Activated CD8-positive, alpha-beta memory T cell treated with anti-CD3 and anti-CD28 coated beads, Interleukin-2, amount 50 U/mL, for 24 hours (primary cell): ENCODE measurements around the gene DAPK2.
"Not testable (repeated sequence)": the region's sequence is repeated elsewhere in the genome, so short reads cannot be mapped to it uniquely, and the experiment has no call there.

Experiments used
- DNase-seq: peaks from one replicate; pipeline ENCODE4 v3.0.0-alpha.2; 2020; ENCODE audit errors: extremely low read depth

Gene DAPK2

DNA sequence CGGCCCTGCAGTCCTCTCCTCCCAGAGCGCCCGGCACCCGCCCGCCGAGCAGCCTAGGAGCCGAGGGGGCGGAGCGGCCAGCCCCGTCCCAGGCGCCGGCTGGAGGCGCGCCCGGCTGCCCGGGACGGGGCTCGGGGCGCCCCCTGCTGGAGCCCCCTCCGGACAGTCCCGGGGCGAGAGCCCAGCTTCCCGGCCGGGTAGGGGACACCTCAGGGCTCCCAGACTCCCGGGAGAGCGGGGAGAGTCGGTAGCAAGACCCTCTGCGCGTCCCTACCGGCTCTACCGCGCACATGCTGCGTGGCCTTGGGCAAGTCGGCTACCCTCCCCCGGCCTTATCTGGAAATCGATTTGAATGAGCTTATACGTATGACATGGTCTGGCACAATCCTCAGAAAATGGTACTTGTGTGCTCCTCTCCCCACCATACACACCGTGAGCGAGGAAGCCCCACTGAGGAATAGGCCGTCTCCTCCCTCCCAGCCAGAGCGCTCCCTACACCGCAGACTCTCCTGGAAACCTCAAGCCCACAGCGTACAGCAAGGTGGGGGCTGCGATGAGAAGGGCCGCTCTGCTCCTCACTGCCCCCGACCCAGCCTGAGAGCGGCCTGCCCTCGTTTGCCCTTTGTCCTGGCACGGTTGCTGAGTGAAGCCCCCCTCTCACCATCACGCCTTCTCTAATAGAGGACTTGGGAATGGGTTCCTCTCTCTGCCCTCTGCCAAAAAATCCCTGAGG lies at the start of gene DAPK2:
Gene DAPK2, minus strand, starts transcription at position 65 of the 733 bp plus-strand sequence. CDS start 6,224 bp downstream, outside the sequence.
- DNase-seq, result no peak

DNA sequence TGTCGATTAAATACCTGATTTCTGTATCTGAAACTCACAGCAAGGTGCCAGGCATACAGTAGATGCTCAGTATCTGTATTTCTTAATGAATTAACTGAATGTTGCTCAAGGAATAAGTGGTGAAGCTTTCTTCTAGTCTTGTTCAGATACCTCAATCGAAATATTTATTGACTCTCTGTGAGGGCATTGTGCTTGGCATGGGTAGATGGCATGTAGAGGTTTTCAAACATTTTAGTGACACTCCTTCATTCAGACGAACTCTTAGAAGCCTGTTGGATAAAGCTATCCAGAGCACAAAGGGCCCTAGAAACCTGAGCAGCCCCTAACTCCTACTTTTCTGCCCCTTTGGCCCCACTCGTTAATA lies 49.1 kb upstream of the DAPK2 start:
- DNase-seq, result no peak

DNA sequence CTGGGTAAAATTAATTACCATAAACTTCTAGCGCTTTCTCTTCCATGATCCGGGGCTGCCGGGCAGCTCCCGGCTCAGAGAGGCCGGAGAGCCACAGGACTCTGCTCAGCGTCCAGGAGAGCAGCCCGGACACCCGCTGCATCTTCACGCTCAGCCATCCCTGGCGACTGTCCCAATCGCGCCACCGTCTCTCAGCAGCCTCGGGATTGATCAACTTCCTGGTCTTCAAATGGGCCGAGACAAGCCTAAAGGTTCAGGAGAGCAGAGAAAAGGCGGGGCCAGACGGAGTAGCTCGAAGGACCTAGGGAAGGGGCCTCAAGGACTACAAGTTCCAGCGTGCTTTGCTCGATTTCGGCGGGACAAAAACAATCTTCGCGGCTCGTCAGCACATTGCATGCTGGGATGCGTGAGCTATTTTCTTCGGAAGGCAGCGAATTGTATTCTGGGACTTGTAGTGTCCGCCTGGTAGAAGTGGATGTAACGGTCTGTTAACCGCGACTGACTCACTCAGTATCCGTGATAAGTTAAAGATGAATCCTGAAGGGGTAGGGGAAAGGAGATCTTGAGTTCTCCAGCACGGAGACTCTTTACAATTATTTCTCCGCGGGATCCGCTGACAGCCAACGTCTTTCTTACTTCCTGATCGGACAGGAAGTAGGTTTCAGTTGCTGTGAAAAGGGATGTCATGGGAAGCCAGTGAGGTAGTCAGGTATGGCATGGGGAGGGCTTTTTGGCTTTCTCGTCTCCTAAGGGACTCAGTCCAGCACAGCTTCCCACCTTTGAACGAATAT lies 47.5 kb upstream of the DAPK2 start, which contains the start of gene CIAO2A:
Gene CIAO2A, minus strand, starts transcription at position 212 of the 791 bp plus-strand sequence. Its CDS starts 70 bp downstream, at position 142.
- peak; percentile 90 for DNase-seq

DNA sequence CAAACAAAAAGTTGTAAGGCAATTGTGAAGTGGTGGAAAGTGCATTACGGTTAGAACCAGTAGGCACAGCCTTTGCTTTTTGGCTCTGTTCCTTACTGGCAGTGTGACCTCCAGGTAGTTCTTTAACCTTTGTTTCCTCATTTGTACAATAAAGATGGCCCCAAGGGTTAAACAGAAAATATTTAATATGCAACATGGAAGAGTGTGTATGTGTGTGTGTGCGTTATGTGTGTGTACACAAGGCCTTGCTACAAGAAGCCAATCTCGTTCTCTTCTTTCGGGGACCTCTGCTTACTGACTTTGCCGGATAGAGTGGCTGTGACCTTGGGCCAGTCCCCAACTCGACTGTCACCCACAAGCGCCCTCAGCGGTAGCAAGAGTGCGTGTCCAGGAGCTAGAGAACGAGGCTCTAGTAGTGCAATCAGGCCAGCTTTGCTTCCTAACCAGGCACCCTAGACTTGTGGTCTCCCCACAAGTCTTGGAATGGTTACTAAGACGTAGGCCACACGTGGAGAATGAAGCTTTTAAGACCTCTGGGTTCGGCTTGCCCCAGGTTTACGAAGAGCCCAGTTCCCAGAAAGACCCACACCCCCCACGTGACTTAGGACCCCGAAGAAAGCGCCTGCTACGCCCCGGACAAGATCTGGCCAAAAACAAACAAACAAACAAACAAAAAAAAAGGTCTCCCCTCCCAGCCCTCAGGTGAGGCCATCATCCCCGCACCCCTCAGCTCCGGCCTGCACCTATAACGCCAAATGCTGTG lies 46.8 kb upstream of the DAPK2 start:
- DNase-seq, result no peak

DNA sequence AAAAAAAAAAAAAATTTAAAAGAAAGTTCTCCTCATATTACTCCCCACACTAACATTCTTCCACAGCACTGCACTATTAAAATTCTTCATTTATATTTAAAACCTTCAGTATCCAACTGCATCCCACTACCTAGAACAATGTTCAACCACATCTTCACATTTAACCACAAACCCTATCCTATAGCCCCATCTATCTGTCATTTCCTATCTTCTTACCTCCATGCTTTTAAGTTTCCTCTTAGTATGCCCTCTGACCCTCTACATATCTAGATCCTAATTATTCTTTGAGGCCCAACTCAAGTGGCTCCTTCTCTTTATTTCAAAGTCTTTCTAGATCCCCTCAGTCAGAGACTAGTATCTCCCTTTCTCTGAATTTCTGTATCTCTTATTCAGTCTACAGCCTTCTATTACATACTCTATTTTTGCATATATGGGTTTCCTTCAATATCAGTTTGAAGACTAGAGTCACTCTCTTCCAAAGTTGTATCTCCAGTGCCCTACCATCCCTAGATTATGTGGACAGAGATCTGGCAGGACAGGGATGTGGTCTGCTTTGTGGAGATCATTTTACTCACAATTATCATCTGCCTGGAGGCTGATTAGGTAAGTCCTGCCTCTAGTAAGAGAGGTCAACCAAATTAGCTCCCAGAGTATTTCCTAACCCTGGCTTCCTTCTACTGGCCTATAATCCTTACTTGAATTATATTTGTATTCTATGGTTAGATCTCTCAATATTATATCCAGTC lies 46.0 kb upstream of the DAPK2 start:
- no peak for DNase-seq

DNA sequence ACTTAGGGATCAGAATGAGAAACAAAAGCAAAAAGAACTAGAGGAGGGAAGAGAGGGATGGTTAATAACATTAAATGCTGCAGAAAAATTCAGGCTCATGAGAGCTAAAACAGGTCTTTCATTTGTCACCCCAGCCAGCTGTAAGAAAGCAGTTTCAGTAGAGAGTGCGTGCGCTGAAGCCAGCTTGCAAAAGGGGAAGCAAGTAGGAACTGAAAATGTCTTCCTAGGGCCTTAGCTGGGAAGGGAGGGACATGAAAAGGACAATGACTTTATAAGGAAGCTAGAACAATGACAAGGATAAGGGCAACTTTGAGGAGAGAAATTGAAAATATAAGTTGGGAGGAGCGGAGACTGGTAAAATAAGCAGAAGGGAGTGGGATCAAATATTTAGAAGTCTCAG lies 44.2 kb upstream of the DAPK2 start:
- DNase-seq, result no peak

DNA sequence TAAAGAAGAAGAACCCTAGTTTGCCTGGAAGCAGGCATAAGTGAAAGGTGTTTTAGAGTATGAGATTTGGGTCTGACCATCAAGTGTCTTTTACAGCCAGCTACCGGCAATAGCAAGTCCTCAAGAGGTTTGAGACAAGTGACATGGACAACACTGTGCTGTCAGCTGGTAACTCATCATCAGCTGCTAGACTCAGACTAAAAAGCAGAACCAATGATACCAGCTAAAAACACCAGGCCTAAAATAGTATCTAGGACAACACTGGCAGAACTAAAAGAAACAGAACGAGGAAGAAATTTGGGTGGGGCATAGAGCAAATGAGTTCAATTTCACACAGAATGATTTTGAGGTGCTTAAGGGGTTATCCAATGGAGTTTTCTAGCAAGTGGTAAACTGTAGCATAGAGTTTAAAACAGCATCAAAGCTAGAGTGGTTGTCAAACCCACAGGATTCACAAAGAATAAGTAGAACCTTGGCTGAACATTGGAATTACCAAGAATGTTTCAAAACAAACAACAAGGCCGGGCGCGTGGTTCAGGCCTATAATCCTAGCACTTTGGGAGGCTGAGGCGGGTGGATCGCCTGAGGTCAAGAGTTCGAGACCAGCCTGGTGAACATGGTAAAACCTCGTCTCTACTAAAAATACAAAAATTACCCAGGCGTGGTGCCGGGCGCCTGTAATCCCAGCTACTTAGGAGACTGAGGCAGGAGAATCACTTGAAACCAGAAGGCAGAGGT lies 43.4 kb upstream of the DAPK2 start:
- no peak for DNase-seq

DNA sequence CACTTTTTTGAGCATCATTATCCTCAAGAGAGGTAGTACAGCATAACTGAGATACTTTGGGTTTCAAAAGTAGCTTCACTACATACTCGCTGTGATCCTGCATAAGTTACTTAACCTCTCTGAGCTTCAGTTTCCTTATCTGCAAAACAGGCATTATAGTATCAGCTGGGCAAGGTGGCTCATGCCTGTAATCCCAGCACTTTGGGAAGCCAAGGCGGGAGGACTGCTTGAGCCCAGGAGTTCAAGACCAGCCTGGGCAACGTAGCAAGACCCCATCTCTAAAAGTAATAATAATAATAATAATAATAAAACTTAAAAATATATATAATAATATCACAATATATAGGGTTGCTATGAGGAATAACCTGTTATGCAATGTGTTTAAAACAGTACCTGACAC lies 36.5 kb upstream of the DAPK2 start:
- no peak for DNase-seq

DNA sequence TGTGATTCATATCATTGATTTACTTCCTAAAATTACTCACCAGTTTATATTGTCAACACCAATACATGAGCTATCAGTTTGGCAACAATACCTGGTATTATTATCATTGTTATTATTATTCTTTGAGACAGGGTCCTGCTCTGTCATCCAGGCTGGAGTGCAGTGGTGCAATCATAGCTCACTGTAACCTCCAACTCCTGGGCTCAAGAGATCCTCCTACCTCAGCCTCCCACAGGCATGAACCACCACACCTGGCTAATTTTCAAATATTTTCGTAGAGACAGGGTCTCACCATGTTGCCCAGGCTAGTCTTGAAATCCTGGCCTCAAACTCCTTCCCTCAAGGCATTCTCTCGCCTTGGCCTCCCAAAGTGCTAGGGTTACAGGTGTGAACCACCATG lies 27.2 kb upstream of the DAPK2 start:
- DNase-seq, result not testable (repeated sequence)

DNA sequence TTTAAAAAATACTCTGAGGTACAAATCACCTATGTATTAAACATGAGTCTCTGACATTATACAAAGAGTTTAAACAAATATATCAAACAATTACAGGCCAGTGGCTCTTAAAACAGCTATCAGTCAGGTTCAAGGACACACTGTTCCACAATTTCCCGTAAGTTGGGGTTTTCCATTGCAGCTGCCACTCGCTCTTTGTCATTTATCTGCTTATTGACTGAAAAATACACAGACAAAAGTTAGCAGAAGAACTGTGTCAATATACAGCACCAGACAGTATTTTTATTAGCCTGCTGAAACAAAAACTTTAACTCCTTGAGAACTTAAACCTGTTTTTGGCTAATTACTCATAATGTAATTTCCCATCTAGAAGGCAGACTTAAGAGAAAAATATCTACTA lies 26.5 kb upstream of the DAPK2 start:
- DNase-seq, result no peak

DNA sequence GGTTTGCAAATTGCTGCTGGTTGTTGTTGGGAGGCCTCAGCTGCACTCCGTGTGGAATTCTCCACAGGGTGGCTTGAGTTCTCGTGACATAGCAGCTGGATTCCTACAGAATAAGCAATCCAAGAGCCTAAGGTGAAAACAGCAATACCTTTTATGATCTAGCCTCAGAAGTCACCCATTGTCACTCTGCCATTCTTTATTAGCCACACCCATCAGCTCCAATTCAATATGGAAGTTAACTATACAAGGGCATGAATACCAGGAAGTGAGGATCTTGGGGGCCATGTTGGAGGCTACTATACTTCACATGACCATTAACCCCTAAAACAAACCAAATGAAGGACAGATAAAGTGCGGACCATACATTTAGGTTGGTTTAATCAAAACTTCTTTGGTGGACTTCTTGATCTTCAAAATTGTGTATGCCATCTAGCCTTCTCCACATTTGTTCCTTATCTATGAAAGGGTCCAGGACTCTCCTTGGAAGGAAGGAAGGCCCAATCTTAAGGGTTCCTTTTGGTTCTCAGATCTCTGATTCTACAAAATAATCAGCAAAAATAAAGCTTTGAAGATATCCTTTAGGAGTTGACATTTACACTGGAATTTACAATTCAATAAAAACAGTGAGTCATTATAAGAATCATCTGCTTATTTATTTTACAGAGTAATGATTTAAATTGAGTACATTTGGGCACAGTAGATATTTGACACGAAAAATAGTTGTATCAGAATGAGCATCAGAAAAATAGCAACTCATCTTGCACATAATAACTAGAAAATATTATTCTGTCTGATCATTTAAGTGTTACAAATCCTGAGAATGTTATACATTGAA lies 25.9 kb upstream of the DAPK2 start:
- no peak for DNase-seq

DNA sequence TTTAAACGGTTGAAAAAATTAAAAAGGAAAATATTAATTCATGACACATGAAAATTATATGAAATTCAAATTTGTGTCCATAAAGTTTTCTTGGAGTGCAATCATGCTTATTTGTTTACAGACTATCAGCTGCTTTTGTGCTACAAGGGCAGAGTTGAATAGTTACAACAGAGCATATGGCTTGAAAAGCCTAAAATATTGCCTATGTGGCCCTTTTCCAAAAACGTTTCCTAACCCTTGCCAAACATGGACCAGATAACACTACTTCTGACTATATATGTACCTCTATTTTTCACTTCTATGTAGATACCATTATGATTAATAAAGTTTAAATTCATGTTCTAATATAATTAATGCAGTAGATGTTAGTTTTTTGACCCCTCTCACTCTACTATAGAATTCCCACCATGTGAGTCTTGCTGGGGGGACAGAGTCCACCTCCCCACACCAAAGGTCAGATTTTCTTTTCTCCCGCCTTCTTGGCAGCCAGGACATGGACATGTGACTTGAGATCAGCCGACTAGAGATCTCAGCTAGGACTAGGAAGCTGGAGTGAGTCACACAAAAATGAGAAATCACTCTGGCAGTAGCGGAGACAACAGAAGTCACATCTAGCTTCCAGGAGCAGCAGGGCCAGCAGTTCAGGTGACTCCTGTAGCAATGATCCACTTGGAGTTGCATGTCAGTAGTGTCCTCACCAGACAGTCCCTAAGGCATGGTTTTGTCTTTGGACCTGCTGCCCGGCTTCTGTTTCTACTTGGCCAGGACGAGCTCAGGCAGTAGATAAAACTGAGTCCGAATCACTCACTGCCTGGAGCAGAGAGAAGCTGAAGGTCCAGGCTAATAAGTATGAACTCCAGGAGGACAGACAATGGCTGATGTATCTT lies 24.9 kb upstream of the DAPK2 start:
- DNase-seq, result no peak

DNA sequence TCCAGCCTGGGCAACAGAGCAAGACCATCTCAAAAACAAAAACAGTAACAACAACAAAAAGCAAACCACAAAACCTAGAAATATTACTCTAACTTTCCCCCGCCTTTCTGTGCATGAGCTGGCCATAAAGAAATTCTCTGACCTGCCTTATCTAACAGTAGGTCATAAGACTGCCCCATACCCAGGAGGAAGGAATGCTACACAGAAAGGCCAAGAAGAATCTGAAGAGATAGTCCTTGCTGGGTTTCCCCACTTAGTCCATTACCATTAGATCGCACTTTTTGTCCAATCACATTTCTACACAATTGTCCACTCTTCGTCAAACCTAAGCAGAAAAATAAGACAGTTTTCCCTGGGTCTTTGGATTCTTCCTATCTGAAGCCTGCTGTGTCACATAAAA lies 23.8 kb upstream of the DAPK2 start:
- no peak for DNase-seq

DNA sequence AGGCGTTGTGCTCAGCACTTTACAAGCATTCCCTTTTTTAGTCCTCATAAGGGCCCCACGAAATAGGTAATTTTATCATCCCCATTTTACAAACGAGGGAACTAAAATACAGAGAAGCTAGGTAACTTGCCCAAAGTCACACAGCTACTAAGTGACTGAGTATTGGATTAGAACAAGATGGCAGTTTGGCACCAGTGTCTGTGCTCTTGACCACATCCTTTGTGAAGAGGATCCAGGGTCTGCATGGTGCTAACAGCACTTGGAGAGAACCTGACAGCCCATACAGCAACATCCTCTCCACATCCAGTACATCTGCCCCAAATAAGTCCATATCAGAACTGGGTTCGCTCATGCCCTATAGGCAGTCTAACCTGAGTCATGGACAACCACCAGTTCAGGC lies 21.8 kb upstream of the DAPK2 start:
- DNase-seq, result no peak

DNA sequence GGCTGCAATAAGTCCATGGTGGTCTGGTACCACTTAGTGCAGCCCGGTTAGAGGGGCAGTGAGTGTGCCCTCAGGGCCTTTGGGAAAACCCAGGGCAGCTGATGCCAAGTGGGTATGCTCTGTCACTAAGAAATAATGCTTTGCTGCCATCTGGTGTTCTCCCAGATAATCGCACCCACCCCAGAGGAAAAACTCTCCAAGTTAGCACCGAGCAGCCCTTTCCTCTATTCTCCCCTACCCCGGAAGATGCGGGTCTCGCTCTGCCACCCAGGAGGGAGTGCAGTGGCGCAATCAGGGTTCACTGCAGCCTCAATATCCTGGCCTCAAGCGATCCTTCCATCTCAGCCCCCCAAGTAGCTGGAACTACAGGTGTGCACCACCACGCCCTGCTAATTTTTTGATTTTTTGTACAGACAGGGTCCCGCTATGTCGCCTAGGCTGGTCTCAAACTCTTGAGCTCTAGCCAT lies 21.3 kb upstream of the DAPK2 start:
- peak; percentile 28 for DNase-seq

DNA sequence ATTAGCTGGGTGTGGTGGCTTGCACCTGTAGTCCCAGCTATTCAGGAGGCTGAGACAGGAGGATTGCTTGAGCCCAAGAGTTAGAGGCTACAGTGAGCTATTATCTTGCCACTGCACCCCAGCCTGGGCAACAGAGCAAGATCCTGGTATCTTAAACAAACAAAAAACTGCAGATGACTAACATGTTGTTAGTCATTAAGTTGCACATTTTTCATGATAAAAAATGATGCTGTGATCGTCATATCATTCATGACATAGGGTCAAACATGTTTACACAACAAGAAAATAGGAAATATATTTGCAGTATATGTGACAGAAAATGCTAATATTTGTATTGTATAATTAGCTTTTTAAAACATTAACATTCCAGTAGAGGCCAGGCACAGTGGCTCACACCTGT lies 20.2 kb upstream of the DAPK2 start:
- DNase-seq, result no peak

DNA sequence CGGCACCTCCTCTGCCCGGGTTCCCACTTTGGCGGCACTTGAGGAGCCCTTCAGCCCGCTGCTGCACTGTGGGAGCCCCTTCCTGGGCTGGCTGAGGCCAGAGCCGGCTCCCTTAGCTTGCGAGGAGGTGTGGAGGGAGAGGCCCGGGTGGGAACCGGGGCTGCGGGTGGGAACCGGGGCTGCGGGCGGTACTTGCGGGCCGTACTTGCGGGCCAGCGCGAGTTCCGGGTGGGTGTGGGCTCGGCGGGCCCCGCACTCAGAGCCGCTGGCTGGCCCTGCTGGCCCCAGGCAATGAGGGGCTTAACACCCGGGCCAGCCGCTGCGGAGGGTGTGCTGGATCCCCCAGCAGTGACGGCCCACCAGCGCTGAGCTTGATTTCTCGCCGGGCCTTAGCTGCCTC lies 14.4 kb upstream of the DAPK2 start:
- no peak for DNase-seq

DNA sequence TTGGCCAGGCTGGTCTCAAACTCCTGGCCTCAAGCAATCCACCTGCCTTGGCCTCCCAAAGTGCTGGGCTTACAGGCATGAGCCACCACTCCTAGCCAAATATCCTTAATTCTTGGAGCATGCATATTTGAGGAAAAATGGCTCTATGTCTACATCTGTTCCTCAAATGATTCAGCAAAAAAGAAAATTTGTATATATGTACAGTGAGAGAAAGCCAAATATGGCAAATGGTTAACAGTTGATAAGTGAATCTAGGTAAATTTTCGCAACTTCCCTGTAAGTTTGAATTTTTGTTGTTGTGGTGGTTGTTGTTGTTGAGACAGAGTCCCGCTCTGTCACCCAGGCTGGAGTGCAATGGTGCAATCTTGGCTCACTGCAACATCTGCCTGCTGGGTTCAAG lies 12.8 kb upstream of the DAPK2 start:
- not testable (repeated sequence) for DNase-seq

DNA sequence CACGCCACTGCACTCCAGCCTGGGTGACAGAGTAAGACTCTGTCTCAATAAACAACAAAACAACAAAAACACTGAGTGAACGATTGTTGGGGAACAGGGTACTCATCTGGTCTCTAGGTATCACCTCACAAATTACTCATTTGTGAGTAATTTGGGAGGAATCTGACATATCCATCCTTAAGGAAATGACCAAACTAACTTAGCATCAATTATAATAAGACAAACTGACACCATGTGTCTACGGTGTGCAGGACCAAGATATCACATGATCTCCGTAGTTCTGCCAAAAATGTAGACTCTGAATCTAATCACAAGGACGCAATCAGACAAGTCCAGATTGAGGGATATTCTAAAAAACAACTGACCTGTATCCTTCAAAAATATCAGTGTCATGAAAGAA lies 12.0 kb upstream of the DAPK2 start:
- DNase-seq, result no peak
